Muscle layer of duodenum (tissue), 2 donors: Measurements from ENCODE around the gene NDUFV1.
"Not testable (repeated sequence)": the region's sequence is repeated elsewhere in the genome, so short reads cannot be mapped to it uniquely, and the experiment has no call there.

Experiments used
- H3K27ac ChIP-seq: one replicate; pipeline ENCODE4 v1.7.0; 2013; ENCODE audit warnings: mild to moderate bottlenecking, low read length
- H3K27me3 ChIP-seq: one replicate; pipeline ENCODE4 v1.7.0; 2013; ENCODE audit warnings: low read depth, mild to moderate bottlenecking, control low read depth, low read length
- H3K36me3 ChIP-seq, 2 donors: one replicate each; pipeline ENCODE4 v1.7.0; 2013; ENCODE audit warnings: low read length in 2 of 2, control low read depth in 1 of 2, mild to moderate bottlenecking in 1 of 2; ENCODE audit not compliant: insufficient read depth in 2 of 2, control insufficient read depth in 1 of 2
- H3K4me1 ChIP-seq, 2 donors: one replicate each; pipeline ENCODE4 v1.7.0; 2013; ENCODE audit warnings: low read length in 2 of 2, mild to moderate bottlenecking in 2 of 2, control low read depth in 1 of 2, moderate library complexity in 1 of 2; ENCODE audit not compliant: insufficient read depth in 2 of 2, control insufficient read depth in 1 of 2
- H3K4me3 ChIP-seq, 2 donors: one replicate each; pipeline ENCODE4 v1.7.0; 2013; ENCODE audit warnings: low read length in 2 of 2, low read depth in 1 of 2, mild to moderate bottlenecking in 1 of 2
- H3K9me3 ChIP-seq, 2 donors: one replicate each; pipeline ENCODE4 v1.7.0; 2013; ENCODE audit warnings: low read length in 2 of 2, control low read depth in 1 of 2, mild to moderate bottlenecking in 1 of 2; ENCODE audit not compliant: control insufficient read depth in 1 of 2
- donor health status: healthy.

The NDUFV1 gene

DNA sequence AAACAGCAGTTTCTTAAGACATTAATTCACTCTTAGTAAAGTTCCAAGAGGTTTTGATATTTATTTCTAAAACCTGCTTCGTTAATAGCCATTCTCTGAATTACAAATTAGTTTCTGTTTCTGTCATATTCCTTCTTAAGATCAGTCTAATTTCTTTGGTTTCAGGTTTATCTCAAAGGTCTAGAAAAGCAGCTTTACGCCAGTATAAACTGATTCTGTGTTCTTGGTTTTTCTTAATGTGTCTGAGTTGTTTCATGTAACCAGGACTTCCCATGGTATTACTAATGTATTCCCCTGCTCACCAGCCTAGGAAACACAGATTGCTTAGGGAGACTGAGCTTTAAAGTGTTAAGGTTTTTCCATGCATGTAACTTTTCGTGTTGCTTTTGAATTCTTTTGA lies 50.6 kb downstream of the NDUFV1 start:
- Histone ChIP-seq H3K27ac (no peak overlapping the region), H3K4me1 (no peaks in the 10 kb centered on the region), H3K27me3 (no peaks in the 10 kb centered on the region), H3K36me3 (no peaks in the 10 kb centered on the region), H3K4me3 (no peak overlapping the region), H3K9me3 (no peaks in the 10 kb centered on the region)

DNA sequence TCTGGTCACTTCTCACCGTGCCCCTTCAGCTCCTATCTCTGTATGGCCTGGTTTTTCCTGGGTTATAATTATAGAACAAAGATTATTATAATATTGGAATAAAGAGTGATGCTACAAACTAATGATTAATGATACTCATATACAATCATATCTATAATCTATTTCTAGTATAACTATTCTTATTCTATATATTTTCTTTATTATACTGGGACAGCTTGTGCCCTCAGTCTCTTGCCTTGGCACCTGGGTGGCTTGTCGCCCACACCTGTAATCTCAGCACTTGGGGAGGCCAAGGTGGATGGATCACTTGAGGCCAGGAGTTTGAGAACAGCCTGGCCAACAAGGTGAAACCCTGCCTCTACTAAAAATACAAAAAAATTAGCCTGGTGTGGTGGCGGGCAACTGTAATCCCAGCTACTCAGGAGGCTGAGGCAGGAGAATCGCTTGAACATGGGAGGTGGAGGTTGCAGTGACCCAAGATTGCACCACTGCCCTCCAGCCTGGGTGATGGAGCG lies 53.0 kb downstream of the NDUFV1 start:
- not testable (repeated sequence) for H3K4me1 ChIP-seq, H3K27ac ChIP-seq, H3K27me3 ChIP-seq, H3K36me3 ChIP-seq, H3K4me3 ChIP-seq, H3K9me3 ChIP-seq

DNA sequence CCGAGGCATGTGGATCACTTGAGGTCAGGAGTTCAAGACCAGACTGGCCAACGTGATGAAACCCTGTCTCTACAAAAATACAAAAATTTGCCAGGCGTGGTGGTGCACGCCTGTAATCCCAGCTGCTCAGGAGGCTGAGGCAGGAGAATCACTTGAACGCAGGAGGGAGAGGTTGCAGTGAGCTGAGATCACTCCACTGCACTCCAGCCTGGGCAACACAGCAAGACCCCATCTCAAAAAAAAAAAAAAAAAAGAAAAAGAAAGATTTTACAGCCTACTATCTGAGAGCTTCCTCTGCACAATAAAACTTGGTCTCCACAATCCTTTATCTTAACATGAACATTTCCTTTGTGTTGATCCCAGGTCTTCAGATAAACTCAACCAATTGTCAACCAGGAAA lies 54.0 kb downstream of the NDUFV1 start:
- H3K36me3 ChIP-seq, H3K27me3 ChIP-seq, H3K9me3 ChIP-seq, H3K4me1 ChIP-seq, H3K27ac ChIP-seq, H3K4me3 ChIP-seq: not testable (repeated sequence)
